HT-29 (cell line): ENCODE data around the gene JMJD1C. TPM values are rescaled to one million over a fixed set of nuclear protein-coding genes. Genes with fewer than 3 reads are reported as not detected.
"Not testable (repeated sequence)": the region's sequence is repeated elsewhere in the genome, so short reads cannot be mapped to it uniquely, and the experiment has no call there.

Experiments used
- DNase-seq: peaks from one replicate; pipeline ENCODE4 v3.0.0-alpha.2; 2015; ENCODE audit warnings: low spot score
- total RNA-seq: library from RNA; depleted of rRNA; stranded (reverse); fragments of >200 nt; shearing (Covaris generic); gene quantifications from 2 replicates; pipeline ENCODE4 v1.2.3, GENCODE V29; 2014

The JMJD1C gene
- total RNA-seq, 1 experiment from 2014 or later = 32.5 TPM

DNA sequence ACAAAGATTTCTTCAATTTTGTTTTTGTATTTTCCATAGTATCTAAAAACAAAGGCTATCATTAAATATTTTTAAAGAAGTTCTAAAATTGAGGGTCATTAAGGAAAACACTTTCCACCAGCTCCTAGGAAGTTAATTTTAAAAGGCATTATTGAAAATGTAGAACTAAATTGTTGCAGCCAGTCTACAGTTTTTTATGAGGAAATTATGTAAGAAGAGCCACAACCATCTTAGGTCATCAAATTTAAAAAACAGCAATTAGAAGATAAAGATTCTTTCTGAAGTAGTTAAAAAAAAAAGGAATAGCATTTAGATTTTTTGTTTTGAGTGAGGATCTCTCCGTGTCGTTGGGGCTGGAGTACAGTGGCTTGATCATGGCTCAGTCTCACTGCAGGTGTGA lies 171.0 kb downstream of the JMJD1C start:
- no peak for DNase-seq

GRCh38 chr10:63292847-63293246 lies 172.9 kb downstream of the JMJD1C start:
- DNase-seq = not testable (repeated sequence)

DNA sequence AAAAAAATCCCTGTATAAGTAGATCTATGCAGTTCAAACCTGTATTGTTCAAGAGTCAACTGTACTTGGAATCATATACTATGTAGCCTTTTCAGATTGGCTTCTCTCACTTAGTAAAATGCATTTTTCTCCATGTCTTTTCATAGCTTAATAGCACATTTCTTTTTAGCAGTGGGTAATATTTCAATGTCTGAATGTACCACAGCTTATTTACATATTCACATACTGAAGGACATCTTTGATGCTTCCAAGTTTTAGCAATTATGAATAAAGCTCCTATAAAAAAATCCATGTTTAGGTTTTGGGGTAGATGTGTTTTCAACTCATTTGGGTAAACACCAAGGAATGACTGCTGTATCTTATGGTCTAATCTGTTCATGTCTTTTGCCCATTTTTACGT lies 177.6 kb downstream of the JMJD1C start:
- no peak for DNase-seq

GRCh38 chr10:63286754-63287264 lies 179.0 kb downstream of the JMJD1C start:
- DNase-seq = peak; percentile 36

GRCh38 chr10:63286340-63286739 lies 179.4 kb downstream of the JMJD1C start:
- DNase-seq = no peak

GRCh38 chr10:63283901-63284300 lies 181.9 kb downstream of the JMJD1C start:
- DNase-seq = not testable (repeated sequence)

- no peak for DNase-seq
These were observed 182.7 kb downstream of the JMJD1C start for GRCh38 chr10:63283093-63283492.

GRCh38 chr10:63281967-63282366 lies 183.8 kb downstream of the JMJD1C start:
- DNase-seq = no peak

DNA sequence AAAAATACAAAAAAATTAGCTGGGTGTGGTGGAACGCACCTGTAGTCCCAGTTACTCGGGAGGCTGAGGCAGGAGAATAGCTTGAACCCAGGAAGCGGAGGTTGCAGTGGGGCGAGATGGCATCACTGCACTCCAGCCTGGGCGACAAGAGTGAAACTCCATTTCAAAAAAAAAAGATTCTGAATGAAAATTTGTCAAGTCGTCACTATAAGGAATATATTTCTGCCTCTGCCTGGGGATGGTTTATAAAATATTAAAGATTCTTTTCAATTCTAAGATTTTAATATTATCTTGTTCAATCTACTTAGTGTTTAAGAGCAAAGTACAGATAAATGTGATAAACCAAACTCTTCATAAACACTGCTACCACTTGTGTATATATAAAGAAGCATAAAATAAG lies 185.4 kb downstream of the JMJD1C start:
- no peak for DNase-seq

GRCh38 chr10:63275094-63275493 lies 190.7 kb downstream of the JMJD1C start:
- DNase-seq = no peak

DNA sequence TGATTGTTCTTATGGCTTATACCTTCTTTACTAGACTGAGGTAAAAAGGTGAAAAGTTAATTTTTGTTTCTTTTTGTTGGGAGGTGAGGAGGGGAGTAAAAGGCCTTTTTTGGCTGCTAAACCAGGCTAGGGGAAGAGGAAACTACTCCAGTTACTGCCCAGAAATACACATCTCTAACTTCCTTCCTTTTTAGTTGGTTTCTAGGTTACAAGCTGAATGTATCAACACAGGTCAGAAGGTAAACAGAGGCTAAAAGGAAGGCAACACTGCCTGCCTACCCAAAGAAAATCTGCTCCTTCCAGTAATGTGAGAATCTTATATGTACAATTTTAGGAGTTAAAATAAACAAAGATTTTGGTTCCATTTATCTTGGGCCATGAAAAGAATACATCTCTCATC lies 192.2 kb downstream of the JMJD1C start:
- DNase-seq = peak; percentile 27

GRCh38 chr10:63268798-63269503 lies 196.8 kb downstream of the JMJD1C start:
- DNase-seq = peak; percentile 94

GRCh38 chr10:63268149-63268797 lies 197.5 kb downstream of the JMJD1C start:
- DNase-seq = peak; percentile 75

GRCh38 chr10:63267414-63268148 lies 198.2 kb downstream of the JMJD1C start:
- peak; percentile 82 for DNase-seq

DNA sequence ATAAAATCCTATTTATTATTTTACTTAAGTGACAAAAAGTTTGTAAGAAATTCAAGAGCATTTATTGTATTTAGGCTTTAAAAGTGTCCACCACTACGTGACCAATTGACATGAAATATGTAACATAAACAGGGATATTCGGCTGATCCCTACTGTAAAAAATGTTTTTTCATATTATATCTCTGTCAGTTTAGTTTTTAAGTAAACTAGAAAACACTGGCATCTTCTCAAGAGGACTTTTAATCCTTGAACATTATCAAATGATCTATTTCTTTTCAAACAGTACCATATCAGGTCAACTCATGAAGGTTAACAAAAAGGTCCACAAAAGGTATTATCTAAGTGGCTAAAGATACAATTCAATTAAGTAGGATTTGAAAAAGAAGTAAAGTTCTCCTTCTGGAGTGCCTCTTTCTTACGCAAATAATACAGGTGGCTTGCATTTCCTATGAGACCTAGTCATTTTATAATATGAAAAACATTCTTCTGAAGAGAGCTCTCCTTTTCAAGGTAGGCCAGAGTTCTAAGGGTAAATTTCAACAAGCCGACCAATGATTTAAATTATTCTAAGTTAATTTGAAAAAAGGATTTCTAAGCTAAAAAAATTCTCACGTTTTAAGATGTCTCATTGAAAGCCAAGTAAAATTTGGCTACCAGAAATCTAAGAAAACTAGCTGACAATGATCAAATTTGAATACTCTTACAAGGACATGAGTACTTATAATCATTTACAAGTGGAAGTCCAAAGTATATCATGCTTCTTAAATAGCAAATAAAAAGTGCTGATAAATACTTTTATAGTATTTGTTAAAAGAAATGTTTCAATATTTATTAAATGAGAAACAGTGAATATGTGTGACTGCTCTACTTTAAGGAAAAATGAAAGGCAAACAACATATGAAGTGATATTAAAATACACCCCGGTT lies 199.1 kb downstream of the JMJD1C start:
- peak; percentile 59 for DNase-seq

- peak; percentile 22 for DNase-seq
These were observed 200.0 kb downstream of the JMJD1C start for GRCh38 chr10:63265683-63266235.

DNA sequence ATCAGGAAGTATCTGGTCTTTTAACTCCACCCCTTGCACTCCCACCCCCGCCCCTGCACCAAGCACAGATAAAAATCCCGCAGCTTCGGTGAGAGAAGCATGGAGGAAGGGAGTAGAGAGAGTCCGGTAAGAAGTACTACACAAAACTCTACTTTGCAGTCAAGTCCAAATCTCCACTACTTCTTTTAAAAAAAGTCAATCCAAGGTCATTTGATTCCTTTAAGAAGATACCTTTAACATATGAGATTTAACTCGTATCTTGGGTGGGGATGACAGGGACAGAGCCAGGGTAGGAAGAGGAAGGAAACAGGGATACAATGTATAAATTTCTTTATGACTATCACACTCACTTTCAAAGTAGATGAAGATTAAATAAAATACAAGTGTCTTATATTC lies 200.6 kb downstream of the JMJD1C start:
- peak; percentile 78 for DNase-seq

GRCh38 chr10:63264617-63265221 lies 201.1 kb downstream of the JMJD1C start:
- DNase-seq = no peak

- DNase-seq = no peak
These were observed 203.2 kb downstream of the JMJD1C start for GRCh38 chr10:63262430-63263073.

DNA sequence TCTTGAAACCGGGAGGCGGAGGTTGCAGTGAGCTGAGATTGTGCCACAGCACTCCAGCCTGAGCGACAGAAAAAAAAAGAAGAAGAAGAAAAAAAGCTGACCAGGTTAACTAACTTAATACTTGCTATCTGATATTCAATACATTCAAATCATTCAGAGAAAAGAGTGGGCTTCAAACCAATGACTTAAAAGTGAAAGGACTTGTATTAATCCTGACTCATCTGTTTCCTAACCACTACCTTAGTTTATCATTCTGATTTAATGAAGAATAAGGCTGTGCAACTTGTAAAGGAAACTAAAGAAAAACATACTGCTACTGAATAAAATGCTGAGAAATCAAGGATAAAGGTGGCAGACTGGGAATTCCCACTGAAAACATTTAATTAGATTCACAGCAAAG lies 204.3 kb downstream of the JMJD1C start:
- no peak for DNase-seq
